Ascending aorta (tissue), 2 donors: ENCODE data around the gene TREML4. TPM values are rescaled to one million over a fixed set of nuclear protein-coding genes. Genes with fewer than 3 reads are reported as not detected.
"Not testable (repeated sequence)": the region's sequence is repeated elsewhere in the genome, so short reads cannot be mapped to it uniquely, and the experiment has no call there.

ENCODE experiments used
- DNase-seq, 2 donors: peaks; one replicate each; pipeline ENCODE4 v3.0.0-alpha.2; 2019; ENCODE audit warnings: low spot score in 2 of 2
- H3K27ac ChIP-seq, 2 donors: fragments of 200-600 bp; sonication (generic); one replicate each; pipeline ENCODE4 v1.5.1; 2016 to 2017; ENCODE audit warnings: mild to moderate bottlenecking in 1 of 2
- H3K27me3 ChIP-seq: fragments of 200-600 bp; sonication (generic); one replicate; pipeline ENCODE4 v1.5.1; 2017
- H3K36me3 ChIP-seq, 2 donors: fragments of 200-600 bp; sonication (generic); one replicate each; pipeline ENCODE4 v1.5.1; 2016
- H3K4me1 ChIP-seq, 2 donors: fragments of 200-600 bp; sonication (generic); one replicate each; pipeline ENCODE4 v1.5.1; 2016 to 2017; ENCODE audit warnings: mild to moderate bottlenecking in 1 of 2
- H3K4me3 ChIP-seq, 2 donors: fragments of 200-600 bp; sonication (generic); one replicate each; pipeline ENCODE4 v1.5.1; 2016 to 2017; ENCODE audit warnings: mild to moderate bottlenecking in 1 of 2
- H3K9me3 ChIP-seq, 2 donors: fragments of 200-600 bp; sonication (generic); one replicate each; pipeline ENCODE4 v1.5.1; 2016
- intact Hi-C: fragments of 100-400 bp; cut with DNase I; formaldehyde crosslinking; loops from one replicate; pipeline ENCODE4 v1.15.1; 2023
- total RNA-seq: library from RNA; depleted of rRNA; stranded (reverse); fragments of >200 nt; gene quantifications from one replicate; pipeline ENCODE4 v1.1.0, GENCODE V29; 2016
- TF ChIP-seq, protein P1 (sequence below), 3 experiments: fragments of 200-600 bp in 2 of 3; fragments of 450-650 bp in 1 of 3; sonication (generic) in 2 of 3; IDR thresholded peaks; one replicate each; pipeline ENCODE4 v1.5.1; 2016 to 2019; ENCODE audit warnings: antibody characterized with exemption in 3 of 3, mild to moderate bottlenecking in 1 of 3, moderate library complexity in 1 of 3

TREML4 gene
- total RNA-seq, 1 donor from 2014 or later: not detected

DNA sequence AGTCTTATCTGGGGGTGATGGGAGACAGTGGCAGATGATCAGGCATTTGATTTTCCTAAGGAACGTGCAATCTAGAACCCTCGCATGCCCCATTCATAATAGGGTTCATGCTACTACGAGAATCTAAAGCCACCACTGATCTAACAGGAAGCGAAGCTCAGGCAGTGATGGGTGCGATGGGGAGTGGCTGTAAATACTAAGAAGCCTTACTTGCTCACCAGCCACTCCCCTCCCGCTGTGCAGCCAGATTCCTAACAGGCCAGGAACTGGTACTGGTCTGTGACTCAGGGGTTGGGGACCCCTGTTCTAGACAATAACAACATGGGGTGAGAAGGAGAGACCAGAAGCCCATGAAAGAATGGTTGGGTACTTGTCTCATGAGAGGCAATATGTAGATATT lies 4.5 kb downstream of the TREML4 start:
- H3K27ac ChIP-seq: no peak overlapping the region
- no peaks in the 10 kb centered on the region for H3K4me1 ChIP-seq
- no peak for DNase-seq
- no peaks in the 10 kb centered on the region for H3K27me3 ChIP-seq
- H3K4me3 ChIP-seq: no peak overlapping the region
- TF ChIP-seq, protein P1, sequence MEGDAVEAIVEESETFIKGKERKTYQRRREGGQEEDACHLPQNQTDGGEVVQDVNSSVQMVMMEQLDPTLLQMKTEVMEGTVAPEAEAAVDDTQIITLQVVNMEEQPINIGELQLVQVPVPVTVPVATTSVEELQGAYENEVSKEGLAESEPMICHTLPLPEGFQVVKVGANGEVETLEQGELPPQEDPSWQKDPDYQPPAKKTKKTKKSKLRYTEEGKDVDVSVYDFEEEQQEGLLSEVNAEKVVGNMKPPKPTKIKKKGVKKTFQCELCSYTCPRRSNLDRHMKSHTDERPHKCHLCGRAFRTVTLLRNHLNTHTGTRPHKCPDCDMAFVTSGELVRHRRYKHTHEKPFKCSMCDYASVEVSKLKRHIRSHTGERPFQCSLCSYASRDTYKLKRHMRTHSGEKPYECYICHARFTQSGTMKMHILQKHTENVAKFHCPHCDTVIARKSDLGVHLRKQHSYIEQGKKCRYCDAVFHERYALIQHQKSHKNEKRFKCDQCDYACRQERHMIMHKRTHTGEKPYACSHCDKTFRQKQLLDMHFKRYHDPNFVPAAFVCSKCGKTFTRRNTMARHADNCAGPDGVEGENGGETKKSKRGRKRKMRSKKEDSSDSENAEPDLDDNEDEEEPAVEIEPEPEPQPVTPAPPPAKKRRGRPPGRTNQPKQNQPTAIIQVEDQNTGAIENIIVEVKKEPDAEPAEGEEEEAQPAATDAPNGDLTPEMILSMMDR (IDR thresholded peaks at IDR 0.05): no peak
- no peaks in the 10 kb centered on the region for H3K9me3 ChIP-seq
- intact Hi-C loops: no loop called here
- no peaks in the 10 kb centered on the region for H3K36me3 ChIP-seq

DNA sequence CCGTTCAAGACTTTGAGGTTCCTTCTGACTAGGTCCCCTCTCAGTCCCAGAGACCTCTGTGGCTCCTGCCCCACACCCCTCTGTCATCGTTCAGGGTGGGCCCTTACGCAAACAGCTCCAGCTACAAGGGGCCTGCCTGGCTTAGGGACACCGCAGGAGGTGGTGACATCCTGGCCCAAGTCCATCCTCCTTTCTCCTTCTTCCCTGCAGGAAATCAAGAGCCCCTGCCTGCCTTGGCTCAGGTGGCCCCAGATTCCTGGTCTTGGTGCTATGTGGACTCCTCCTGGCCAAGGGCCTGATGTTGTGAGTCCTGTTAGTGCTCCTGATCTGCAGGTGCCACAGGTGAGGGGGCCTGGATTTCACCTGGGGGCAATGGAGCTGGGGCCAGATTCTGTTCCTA lies 8.1 kb downstream of the TREML4 start:
- no peak overlapping the region for H3K27ac ChIP-seq
- no peaks in the 10 kb centered on the region for H3K9me3 ChIP-seq
- no peaks in the 10 kb centered on the region for H3K36me3 ChIP-seq
- DNase-seq: no peak
- intact Hi-C loops: no loop called here
- no peaks in the 10 kb centered on the region for H3K27me3 ChIP-seq
- no peak overlapping the region for H3K4me3 ChIP-seq
- H3K4me1 ChIP-seq: no peaks in the 10 kb centered on the region
- TF ChIP-seq, protein P1 (IDR thresholded peaks at IDR 0.05): no peak

DNA sequence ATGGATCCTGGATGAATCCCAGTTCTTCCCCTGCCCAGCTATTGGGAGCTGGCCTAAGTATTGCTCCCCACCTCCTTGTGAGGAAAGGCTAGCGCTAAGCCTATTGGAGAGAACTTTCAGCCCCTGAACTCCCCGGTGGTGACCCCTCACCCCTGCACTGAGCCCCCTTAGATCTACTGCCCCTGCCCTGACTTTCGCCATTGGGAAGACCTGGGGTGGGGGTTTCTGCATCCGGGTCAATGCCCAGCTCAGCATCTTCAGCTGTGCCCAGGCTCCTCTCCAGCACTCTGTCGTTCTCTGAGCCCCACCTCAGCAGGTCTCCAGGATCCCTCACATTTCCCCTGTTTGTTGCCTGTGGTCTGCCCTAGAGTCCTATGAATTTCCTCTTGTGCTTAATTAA lies 9.0 kb downstream of the TREML4 start:
- no peak overlapping the region for H3K4me3 ChIP-seq
- H3K9me3 ChIP-seq: no peaks in the 10 kb centered on the region
- H3K36me3 ChIP-seq: no peaks in the 10 kb centered on the region
- DNase-seq: no peak
- H3K4me1 ChIP-seq: no peaks in the 10 kb centered on the region
- no peaks in the 10 kb centered on the region for H3K27me3 ChIP-seq
- H3K27ac ChIP-seq: no peak overlapping the region
- intact Hi-C loops: no loop called here
- TF ChIP-seq, protein P1 (IDR thresholded peaks at IDR 0.05): no peak

DNA sequence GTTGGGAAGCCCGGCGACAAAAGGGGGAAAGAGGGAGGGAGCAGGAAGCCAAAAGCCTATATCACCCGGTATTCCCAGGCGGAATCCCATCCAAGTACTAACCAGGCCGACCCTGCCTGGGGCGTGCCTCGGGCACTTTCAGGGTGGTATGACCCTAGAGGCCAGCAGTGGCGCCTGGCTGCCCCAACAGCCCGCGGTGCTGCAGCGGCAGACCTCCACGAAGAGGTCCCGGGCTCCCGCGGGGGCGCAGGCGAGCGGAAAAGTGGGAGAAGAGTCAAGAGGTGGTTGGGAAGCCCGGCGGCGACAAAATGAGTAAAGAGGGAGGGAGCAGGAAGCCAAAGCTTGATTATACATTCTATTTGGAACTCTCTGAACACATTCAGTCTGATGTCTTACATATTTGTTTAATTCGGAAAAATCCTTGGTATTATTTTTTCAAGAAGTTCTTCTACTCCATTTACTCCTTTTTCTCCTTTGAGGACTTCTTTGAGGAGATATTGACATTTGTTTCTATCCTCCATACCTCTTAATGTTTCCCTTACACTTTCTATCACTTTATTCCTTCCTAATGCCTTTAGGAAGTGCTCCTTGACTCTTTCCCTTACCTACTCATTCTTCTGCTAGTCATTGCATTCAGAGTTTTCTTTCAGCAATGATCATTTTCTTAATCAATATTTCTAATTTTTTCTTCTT lies 11.5 kb downstream of the TREML4 start:
- Histone ChIP-seq H3K4me1 (no peaks in the 10 kb centered on the region), H3K36me3 (no peaks in the 10 kb centered on the region), H3K9me3 (no peaks in the 10 kb centered on the region), H3K4me3 (no peak overlapping the region), H3K27me3 (no peaks in the 10 kb centered on the region), H3K27ac (no peak overlapping the region)
- no peak for DNase-seq
- intact Hi-C loops: no loop called here
- TF ChIP-seq, protein P1 (IDR thresholded peaks at IDR 0.05): no peak

DNA sequence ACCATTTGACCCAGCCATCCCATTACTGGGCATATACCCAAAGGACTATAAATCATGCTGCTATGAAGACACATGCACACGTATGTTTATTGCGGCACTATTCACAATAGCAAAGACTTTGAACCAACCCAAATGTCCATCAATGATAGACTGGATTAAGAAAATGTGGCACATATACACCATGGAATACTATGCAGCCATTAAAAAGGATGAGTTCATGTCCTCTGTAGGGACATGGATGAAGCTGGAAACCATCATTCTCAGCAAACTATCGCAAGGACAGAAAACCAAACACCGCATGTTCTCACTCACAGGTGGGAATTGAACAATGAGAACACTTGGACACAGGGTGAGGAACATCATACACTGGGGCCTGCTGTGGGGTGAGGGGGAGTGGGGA lies 18.4 kb downstream of the TREML4 start:
- H3K36me3 ChIP-seq, intact Hi-C loops, H3K4me3 ChIP-seq, H3K4me1 ChIP-seq, H3K27me3 ChIP-seq, DNase-seq, H3K9me3 ChIP-seq, H3K27ac ChIP-seq: not testable (repeated sequence)

DNA sequence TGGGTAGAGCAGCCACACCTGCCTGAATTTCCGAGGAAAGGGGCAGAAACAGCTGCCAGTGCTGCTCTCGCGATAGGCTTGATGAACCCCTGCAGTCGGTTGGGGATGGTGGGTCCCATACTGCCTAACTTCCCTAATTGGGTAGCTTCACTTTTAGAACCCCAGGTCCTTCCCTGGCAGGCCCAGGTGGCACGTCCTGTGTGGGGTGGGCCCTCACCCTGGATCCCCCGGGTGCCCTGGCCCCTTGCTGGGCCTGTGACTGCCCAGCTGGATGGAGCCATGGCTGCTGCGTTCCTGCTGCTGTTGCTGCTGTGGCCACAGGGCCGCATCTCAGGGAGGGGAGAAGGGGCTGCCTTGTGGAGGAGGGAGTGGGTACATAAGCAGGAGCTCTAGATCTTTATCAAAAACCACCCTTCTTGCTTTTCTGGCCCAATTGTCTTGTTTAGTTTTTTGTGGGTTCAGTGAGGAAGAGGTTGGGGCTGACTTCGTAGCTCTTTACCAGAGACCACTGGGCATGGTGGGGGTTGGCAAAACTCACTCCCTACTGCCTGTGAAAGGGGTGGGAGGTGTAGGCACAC lies 19.2 kb downstream of the TREML4 start:
- Histone ChIP-seq H3K4me1 (no peaks in the 10 kb centered on the region), H3K9me3 (no peaks in the 10 kb centered on the region), H3K36me3 (no peaks in the 10 kb centered on the region), H3K4me3 (no peak overlapping the region), H3K27ac (no peak overlapping the region), H3K27me3 (no peaks in the 10 kb centered on the region)
- TF ChIP-seq, protein P1 (IDR thresholded peaks at IDR 0.05): no peak
- DNase-seq: no peak
- intact Hi-C loops: no loop called here
